Chondrocyte (in vitro differentiated cells): ENCODE data around the gene KCNK3. TPM values are rescaled to one million over a fixed set of nuclear protein-coding genes. Genes with fewer than 3 reads are reported as not detected.

Source experiments
- DNase-seq: peaks from one replicate; pipeline ENCODE4 v3.0.0; 2021; ENCODE audit warnings: mixed read lengths, low spot score
- H3K27ac Mint-ChIP-seq: one replicate; pipeline ENCODE4 v1.8.0; 2021; ENCODE audit warnings: mild to moderate bottlenecking, moderate library complexity, mixed read lengths; ENCODE audit not compliant: unreplicated experiment
- H3K27me3 Mint-ChIP-seq: 2 replicates; pipeline ENCODE4 v1.8.0; 2021; ENCODE audit warnings: low read depth, mixed read lengths
- H3K36me3 Mint-ChIP-seq: 2 replicates; pipeline ENCODE4 v1.8.0; 2021; ENCODE audit warnings: low read depth, mixed read lengths
- H3K4me1 Mint-ChIP-seq: 2 replicates; pipeline ENCODE4 v1.8.0; 2021; ENCODE audit warnings: low read depth, mild to moderate bottlenecking, mixed read lengths
- H3K4me3 Mint-ChIP-seq: one replicate; pipeline ENCODE4 v1.8.0; 2021; ENCODE audit warnings: mild to moderate bottlenecking, moderate library complexity, mixed read lengths; ENCODE audit not compliant: unreplicated experiment
- H3K9me3 Mint-ChIP-seq: 2 replicates; pipeline ENCODE4 v1.8.0; 2021; ENCODE audit warnings: low read depth, mixed read lengths
- total RNA-seq: library from RNA; stranded (reverse); gene quantifications from 3 replicates; pipeline ENCODE4 v1.2.1, GENCODE V29; 2021
- TF ChIP-seq, protein P1 (sequence below): fragments of 200-600 bp; sonication (generic); IDR thresholded peaks from 2 replicates; pipeline ENCODE4 v1.5.0; 2021; ENCODE audit warnings: antibody characterized with exemption, mild to moderate bottlenecking, moderate library complexity

Gene KCNK3
- total RNA-seq, 1 donor from 2014 or later = 2.9 TPM

DNA sequence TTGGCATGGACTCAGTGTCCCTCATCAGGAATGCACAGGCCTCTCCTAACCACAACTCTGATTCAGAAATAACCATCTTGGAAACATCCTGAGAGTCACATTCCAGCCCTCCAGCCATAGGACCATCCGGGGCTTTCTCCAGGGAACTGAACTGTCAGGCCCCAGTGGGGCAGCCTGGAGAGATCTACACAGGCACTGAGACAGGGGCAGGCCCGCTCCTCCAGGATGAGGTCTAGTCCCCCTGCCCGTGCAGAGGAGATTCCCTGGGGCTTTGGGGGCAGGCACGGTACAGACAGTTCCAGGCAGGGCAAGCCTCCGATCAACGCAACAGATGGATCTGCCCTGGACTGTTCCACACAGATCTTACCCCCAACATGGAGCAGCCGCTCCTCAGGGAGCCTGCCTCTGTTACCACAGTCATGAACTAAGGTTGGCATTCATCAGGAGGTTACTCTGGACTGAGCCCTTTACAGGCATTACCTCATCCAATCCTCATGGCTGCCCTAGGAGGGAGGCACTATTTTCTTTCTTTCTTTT is 12.0 kb downstream of the KCNK3 start:
- Mint-ChIP-seq H3K9me3 (no peaks in the 10 kb centered on the region), H3K4me3 (no peak overlapping the region), H3K27me3 (peaks cover 9% of the 10 kb centered on the region), H3K27ac (peak overlapping the region; percentile 58), H3K4me1 (peaks cover 47% of the 10 kb centered on the region), H3K36me3 (no peaks in the 10 kb centered on the region)
- TF ChIP-seq, protein P1, sequence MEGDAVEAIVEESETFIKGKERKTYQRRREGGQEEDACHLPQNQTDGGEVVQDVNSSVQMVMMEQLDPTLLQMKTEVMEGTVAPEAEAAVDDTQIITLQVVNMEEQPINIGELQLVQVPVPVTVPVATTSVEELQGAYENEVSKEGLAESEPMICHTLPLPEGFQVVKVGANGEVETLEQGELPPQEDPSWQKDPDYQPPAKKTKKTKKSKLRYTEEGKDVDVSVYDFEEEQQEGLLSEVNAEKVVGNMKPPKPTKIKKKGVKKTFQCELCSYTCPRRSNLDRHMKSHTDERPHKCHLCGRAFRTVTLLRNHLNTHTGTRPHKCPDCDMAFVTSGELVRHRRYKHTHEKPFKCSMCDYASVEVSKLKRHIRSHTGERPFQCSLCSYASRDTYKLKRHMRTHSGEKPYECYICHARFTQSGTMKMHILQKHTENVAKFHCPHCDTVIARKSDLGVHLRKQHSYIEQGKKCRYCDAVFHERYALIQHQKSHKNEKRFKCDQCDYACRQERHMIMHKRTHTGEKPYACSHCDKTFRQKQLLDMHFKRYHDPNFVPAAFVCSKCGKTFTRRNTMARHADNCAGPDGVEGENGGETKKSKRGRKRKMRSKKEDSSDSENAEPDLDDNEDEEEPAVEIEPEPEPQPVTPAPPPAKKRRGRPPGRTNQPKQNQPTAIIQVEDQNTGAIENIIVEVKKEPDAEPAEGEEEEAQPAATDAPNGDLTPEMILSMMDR = no peak
- DNase-seq = no peak

DNA sequence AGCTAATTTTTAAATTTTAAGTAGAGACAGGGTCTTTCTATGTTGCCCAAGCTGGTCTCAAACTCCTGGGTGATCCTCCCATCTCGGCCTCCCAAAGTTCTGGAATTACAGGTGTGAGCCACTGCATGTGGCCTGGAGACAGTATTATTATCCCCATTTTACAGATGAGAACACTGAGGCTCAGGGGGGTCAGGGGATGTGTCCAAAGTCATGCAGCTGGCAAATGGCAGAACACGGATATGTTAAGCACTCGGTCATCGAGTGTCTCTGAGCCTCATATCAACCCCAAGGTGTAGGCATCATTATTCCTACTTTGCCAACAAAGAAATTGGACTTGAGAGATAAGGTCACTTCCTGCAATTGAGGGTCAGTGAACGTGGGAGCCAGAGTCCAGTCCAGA is 12.6 kb downstream of the KCNK3 start:
- no peaks in the 10 kb centered on the region for H3K9me3 Mint-ChIP-seq
- no peak overlapping the region for H3K4me3 Mint-ChIP-seq
- TF ChIP-seq, protein P1 = no peak
- peak overlapping the region; percentile 58 for H3K27ac Mint-ChIP-seq
- peaks cover 51% of the 10 kb centered on the region for H3K4me1 Mint-ChIP-seq
- H3K27me3 Mint-ChIP-seq = peaks cover 8% of the 10 kb centered on the region
- no peaks in the 10 kb centered on the region for H3K36me3 Mint-ChIP-seq
- no peak for DNase-seq

DNA sequence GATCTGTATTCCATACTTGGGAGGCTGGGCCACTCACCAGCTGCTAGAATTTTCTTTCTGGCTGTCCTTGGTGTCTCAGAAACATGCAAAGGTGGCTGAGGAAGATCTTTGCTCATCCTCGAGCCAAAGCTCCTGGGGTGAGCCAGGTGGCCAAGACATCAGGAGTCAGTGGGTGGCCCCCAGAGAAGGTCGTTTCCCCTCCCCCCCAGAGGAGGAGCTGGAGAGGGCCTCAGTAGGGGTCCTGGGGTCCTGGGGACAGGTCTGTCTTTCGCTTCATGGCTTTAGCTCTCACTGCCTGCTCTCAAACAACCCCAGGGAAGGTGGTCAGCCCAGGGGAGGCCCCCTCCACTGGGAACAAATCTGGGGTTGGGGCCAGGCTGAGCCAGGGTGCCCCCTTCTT is 13.6 kb downstream of the KCNK3 start:
- Mint-ChIP-seq H3K27ac (no peak overlapping the region), H3K36me3 (no peaks in the 10 kb centered on the region), H3K9me3 (no peaks in the 10 kb centered on the region), H3K4me3 (no peak overlapping the region), H3K27me3 (peaks cover 1% of the 10 kb centered on the region), H3K4me1 (peaks cover 59% of the 10 kb centered on the region)
- no peak for DNase-seq
- TF ChIP-seq, protein P1 = no peak

DNA sequence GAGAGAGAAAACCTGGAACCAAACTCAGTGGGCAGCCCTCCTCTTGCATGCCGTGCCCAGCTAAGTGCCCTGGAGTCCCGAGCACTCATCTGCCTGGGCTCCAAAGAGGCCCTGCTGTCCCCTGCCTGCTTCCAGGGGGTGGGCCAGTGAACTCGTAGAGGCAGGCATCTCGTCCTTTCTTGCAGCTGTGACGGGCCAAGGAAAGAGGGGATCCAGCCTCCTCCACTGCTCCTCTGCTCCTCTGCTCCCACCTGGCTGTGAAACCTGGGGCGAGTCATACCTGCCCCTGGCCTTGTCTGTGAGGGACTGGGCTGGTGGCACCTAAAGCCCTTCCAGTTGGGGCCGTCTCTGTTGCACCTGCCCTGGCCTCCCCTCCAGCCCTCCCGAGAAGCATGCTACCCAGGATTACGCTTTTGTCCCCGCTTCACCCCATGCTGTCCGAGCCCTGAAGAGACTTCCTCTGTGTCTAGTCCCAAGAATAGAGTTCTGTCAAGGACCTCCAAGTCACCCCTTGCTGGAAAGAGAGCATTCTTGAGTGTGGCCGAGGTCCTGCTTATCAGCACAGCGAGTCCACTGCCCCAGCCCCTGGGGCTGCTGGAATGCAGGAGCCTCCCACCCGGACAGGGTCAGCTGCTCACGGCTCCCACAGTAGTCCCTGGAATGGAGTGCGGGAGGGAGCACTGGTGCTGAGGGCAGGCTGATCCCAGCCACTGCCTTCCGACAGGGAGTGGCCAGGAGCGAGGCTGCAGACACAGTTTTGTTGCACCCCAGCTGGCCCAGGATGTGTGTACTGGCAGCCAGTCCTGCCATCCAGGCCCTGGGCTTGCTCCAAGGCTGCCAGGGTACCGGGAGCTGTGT is 14.3 kb downstream of the KCNK3 start:
- H3K36me3 Mint-ChIP-seq = no peaks in the 10 kb centered on the region
- no peaks in the 10 kb centered on the region for H3K27me3 Mint-ChIP-seq
- no peak overlapping the region for H3K4me3 Mint-ChIP-seq
- DNase-seq = no peak
- H3K4me1 Mint-ChIP-seq = peaks cover 66% of the 10 kb centered on the region
- TF ChIP-seq, protein P1 = no peak
- H3K27ac Mint-ChIP-seq = peak overlapping the region; percentile 17
- H3K9me3 Mint-ChIP-seq = no peaks in the 10 kb centered on the region

DNA sequence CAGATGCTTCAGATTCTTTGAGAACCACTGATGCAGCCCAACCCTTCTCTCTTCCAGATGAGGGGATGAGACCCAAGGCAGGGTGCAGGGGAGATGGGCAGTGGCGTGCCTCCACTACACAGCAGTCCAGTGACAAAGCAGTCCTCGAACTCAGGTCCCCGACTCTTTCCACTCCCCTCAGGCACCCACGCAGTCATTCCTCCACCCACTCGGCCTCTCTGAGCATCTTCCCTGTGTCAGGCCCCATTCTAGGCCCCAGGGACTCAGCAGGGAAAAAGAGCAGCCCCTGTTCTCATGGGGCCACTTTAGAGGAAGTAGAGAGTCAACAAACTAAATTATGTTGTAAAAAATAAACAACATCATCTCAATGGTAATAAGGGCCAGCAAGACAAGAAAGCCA is 15.2 kb downstream of the KCNK3 start:
- DNase-seq = no peak
- H3K4me1 Mint-ChIP-seq = peaks cover 68% of the 10 kb centered on the region
- no peaks in the 10 kb centered on the region for H3K36me3 Mint-ChIP-seq
- TF ChIP-seq, protein P1 = no peak
- no peak overlapping the region for H3K4me3 Mint-ChIP-seq
- no peaks in the 10 kb centered on the region for H3K27me3 Mint-ChIP-seq
- H3K27ac Mint-ChIP-seq = no peak overlapping the region
- no peaks in the 10 kb centered on the region for H3K9me3 Mint-ChIP-seq
